C4-2B (cell line): Measurements from ENCODE around the gene KIR2DL3.
"Not testable (repeated sequence)": the region's sequence is repeated elsewhere in the genome, so short reads cannot be mapped to it uniquely, and the experiment has no call there.

Experiments
- H3K27ac ChIP-seq: fragments of 450-650 bp; 2 replicates; pipeline ENCODE4 v1.5.1; 2017
- CTCF ChIP-seq: fragments of 450-650 bp; conservative IDR thresholded peaks from 2 replicates; pipeline ENCODE4 v1.5.1; 2017; ENCODE audit warnings: mild to moderate bottlenecking
- ZFX ChIP-seq: fragments of 450-650 bp; IDR thresholded peaks from 2 replicates; pipeline ENCODE4 v1.6.1; 2017

The KIR2DL3 gene

GRCh38 chr19:54707962-54708361 is 30.4 kb upstream of the KIR2DL3 start:
- TF ChIP-seq ZFX: no peak
- TF ChIP-seq CTCF: no peak
- no peak overlapping the region for H3K27ac ChIP-seq

- TF ChIP-seq CTCF: no peak
- no peak overlapping the region for H3K27ac ChIP-seq
These were observed 29.5 kb upstream of the KIR2DL3 start for GRCh38 chr19:54708781-54709180.

- no peak overlapping the region for H3K27ac ChIP-seq
- TF ChIP-seq CTCF (no peak), ZFX (no peak)
These were observed 28.9 kb upstream of the KIR2DL3 start for GRCh38 chr19:54709212-54709948.

- not testable (repeated sequence) for H3K27ac ChIP-seq
These were observed 28.4 kb upstream of the KIR2DL3 start for GRCh38 chr19:54709956-54710355.

GRCh38 chr19:54724142-54724541 is 14.2 kb upstream of the KIR2DL3 start, which contains the start of gene KIR3DL3:
KIR3DL3 (plus strand) TSS chr19:54724442; CDS start chr19:54724497, 55 bp downstream.
- H3K27ac ChIP-seq: no peak within 1 kb of the TSS
- TF ChIP-seq ZFX (no peak), CTCF (no peak)

GRCh38 chr19:54724644-54725043 is 13.7 kb upstream of the KIR2DL3 start:
- TF ChIP-seq ZFX (no peak), CTCF (no peak)
- no peak overlapping the region for H3K27ac ChIP-seq

- H3K27ac ChIP-seq: no peak overlapping the region
- TF ChIP-seq CTCF (no peak), ZFX (no peak)
These were observed 13.0 kb upstream of the KIR2DL3 start for GRCh38 chr19:54725321-54725720.

GRCh38 chr19:54727562-54727961 is 10.8 kb upstream of the KIR2DL3 start:
- no peak overlapping the region for H3K27ac ChIP-seq
- TF ChIP-seq ZFX: no peak
- no peak for TF ChIP-seq CTCF
